Measurements from ENCODE around the gene MTTP.

GRCh38 chr4:99636422-99636821 lies 61.8 kb downstream of the MTTP start:
- TF ChIP-seq, protein P1, sequence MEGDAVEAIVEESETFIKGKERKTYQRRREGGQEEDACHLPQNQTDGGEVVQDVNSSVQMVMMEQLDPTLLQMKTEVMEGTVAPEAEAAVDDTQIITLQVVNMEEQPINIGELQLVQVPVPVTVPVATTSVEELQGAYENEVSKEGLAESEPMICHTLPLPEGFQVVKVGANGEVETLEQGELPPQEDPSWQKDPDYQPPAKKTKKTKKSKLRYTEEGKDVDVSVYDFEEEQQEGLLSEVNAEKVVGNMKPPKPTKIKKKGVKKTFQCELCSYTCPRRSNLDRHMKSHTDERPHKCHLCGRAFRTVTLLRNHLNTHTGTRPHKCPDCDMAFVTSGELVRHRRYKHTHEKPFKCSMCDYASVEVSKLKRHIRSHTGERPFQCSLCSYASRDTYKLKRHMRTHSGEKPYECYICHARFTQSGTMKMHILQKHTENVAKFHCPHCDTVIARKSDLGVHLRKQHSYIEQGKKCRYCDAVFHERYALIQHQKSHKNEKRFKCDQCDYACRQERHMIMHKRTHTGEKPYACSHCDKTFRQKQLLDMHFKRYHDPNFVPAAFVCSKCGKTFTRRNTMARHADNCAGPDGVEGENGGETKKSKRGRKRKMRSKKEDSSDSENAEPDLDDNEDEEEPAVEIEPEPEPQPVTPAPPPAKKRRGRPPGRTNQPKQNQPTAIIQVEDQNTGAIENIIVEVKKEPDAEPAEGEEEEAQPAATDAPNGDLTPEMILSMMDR (IDR thresholded peaks at IDR 0.05; ENCODE audit: low read depth, low read length) = no peak
- no peak for TF ChIP-seq POLR2A (IDR thresholded peaks at IDR 0.05; ENCODE audit: extremely low read depth, insufficient read length)
